ENCODE measurements around the gene GPR108.

GPR108 gene

GRCh38 chr19:6705931-6706632 lies 31.3 kb downstream of the GPR108 start:
- ChIA-PET POLR2A (no interaction called here), CTCF (no interaction called here)
- DNase-seq (ENCODE audit: extremely low spot score) = no peak
- TF ChIP-seq FOXA1 (IDR thresholded peaks at IDR 0.05) (no peak), HDGF (IDR thresholded peaks at IDR 0.05; ENCODE audit: borderline replicate concordance) (no peak), TARDBP (IDR thresholded peaks at IDR 0.05) (no peak), SUZ12 (IDR thresholded peaks at IDR 0.05) (no peak), CTBP1 (IDR thresholded peaks at IDR 0.05; ENCODE audit: borderline replicate concordance) (no peak), LEF1 (IDR thresholded peaks at IDR 0.05; ENCODE audit: borderline replicate concordance) (no peak), ARNT (IDR thresholded peaks at IDR 0.05) (no peak), ELF4 (IDR thresholded peaks at IDR 0.05) (no peak), ZNF384 (IDR thresholded peaks at IDR 0.05) (no peak), NFRKB (IDR thresholded peaks at IDR 0.05) (no peak), SP1 (IDR thresholded peaks at IDR 0.05) (no peak), FOXM1 (IDR thresholded peaks at IDR 0.05; ENCODE audit: borderline replicate concordance) (no peak), L3MBTL2 (conservative IDR thresholded peaks at IDR 0.05) (no peak)
- TF ChIP-seq, protein P1, sequence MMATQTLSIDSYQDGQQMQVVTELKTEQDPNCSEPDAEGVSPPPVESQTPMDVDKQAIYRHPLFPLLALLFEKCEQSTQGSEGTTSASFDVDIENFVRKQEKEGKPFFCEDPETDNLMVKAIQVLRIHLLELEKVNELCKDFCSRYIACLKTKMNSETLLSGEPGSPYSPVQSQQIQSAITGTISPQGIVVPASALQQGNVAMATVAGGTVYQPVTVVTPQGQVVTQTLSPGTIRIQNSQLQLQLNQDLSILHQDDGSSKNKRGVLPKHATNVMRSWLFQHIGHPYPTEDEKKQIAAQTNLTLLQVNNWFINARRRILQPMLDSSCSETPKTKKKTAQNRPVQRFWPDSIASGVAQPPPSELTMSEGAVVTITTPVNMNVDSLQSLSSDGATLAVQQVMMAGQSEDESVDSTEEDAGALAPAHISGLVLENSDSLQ (IDR thresholded peaks at IDR 0.05) = no peak

GRCh38 chr19:6700586-6701316 lies 36.6 kb downstream of the GPR108 start:
- ChIA-PET CTCF (no interaction called here), POLR2A (no interaction called here)
- DNase-seq (ENCODE audit: extremely low spot score) = no peak
- TF ChIP-seq ZNF384 (IDR thresholded peaks at IDR 0.05) = no peak
- no peak for TF ChIP-seq LEF1 (IDR thresholded peaks at IDR 0.05; ENCODE audit: borderline replicate concordance)
- TF ChIP-seq TARDBP (IDR thresholded peaks at IDR 0.05) = no peak
- TF ChIP-seq FOXM1 (IDR thresholded peaks at IDR 0.05; ENCODE audit: borderline replicate concordance) = no peak
- no peak for TF ChIP-seq FOXA1 (IDR thresholded peaks at IDR 0.05)
- TF ChIP-seq SUZ12 (IDR thresholded peaks at IDR 0.05) = no peak
- no peak for TF ChIP-seq HDGF (IDR thresholded peaks at IDR 0.05; ENCODE audit: borderline replicate concordance)
- no peak for TF ChIP-seq CTBP1 (IDR thresholded peaks at IDR 0.05; ENCODE audit: borderline replicate concordance)
- no peak for TF ChIP-seq NFRKB (IDR thresholded peaks at IDR 0.05)
- no peak for TF ChIP-seq SP1 (IDR thresholded peaks at IDR 0.05)
- TF ChIP-seq BHLHE40 (IDR thresholded peaks at IDR 0.05; ENCODE audit: borderline replicate concordance) = no peak
- TF ChIP-seq, protein P1 (IDR thresholded peaks at IDR 0.05) = no peak
- no peak for TF ChIP-seq ARNT (IDR thresholded peaks at IDR 0.05)
- no peak for TF ChIP-seq ELF4 (IDR thresholded peaks at IDR 0.05)
- no peak for TF ChIP-seq L3MBTL2 (conservative IDR thresholded peaks at IDR 0.05)
- no peak for TF ChIP-seq FOXK2 (IDR thresholded peaks at IDR 0.05)

DNA sequence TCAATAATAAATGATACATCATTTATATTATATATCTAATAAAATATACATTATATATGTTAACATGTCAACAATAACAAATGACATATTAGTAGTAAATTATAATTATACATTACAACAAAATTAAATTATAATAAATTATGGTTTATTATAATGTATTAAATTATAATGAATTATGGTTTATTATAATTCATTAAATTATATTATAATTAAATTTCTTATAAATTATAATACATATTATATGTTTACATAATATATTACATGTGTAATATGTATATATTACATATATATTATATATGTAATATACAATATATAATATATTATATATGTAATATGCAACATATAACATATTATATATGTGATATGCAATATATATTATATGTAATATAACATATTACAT lies 37.4 kb downstream of the GPR108 start:
- POLR2A ChIA-PET = no interaction called here
- CTCF ChIA-PET = no interaction called here
- no peak for DNase-seq (ENCODE audit: extremely low spot score)
- no peak for TF ChIP-seq BHLHE40 (IDR thresholded peaks at IDR 0.05; ENCODE audit: borderline replicate concordance)
- TF ChIP-seq FOXA1 (IDR thresholded peaks at IDR 0.05) = no peak
- TF ChIP-seq NFRKB (IDR thresholded peaks at IDR 0.05) = no peak
- TF ChIP-seq SP1 (IDR thresholded peaks at IDR 0.05) = no peak
- no peak for TF ChIP-seq HDGF (IDR thresholded peaks at IDR 0.05; ENCODE audit: borderline replicate concordance)
- TF ChIP-seq CTBP1 (IDR thresholded peaks at IDR 0.05; ENCODE audit: borderline replicate concordance) = no peak
- TF ChIP-seq TARDBP (IDR thresholded peaks at IDR 0.05) = no peak

DNA sequence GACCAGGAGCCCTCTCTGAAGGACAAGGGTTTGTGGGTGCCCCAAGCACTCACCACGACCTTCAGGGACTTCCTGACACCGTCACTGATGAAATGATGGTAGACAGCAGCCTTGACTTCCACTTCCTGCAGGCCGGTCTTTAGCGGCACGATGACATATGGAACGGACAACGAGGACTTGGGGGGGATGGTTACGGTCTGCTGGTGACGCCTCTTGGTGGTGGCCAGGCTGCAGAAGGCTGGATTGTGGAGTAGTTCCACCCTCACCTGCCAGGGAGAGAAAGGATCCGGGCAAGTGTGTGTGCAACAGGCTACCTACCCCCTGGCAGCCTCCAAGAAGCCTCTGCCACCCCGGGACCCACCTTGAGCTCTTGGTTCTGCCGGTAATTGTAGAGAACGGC lies 40.1 kb downstream of the GPR108 start:
- CTCF ChIA-PET = interaction anchor here (0.6 kb wide), 1 partner anchor 23 kb away, joined by 3 read pairs; no protein-coding TSS in a partner anchor

DNA sequence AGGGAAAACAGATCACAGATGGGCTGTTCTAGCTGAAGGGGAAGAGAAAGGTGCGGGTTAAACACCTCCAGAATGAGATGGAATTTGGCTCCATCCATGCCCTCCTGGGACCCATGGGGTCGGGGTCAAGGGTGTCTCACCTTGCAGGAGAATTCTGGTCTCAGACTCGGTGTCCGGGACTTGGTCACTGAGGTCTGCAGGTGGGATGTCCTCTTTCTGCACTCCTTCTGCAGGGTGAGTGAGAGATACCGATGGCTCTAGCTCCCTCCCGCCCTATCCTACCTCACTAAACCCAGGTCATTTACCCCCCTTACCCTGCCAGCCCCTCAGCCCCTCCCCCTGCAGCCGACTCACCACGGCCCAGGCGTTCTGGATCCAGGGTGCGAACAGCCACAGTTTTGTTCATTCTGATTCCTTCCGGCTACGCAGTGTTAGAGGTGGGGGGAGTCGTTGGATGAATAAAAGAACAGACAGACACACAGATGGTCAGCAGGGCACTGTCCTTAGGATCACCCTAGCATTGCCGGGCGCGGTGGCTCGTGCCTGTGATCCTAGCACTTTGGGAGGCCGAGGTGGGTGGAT lies 41.0 kb downstream of the GPR108 start:
- CTCF ChIA-PET = interaction anchor here (0.7 kb wide), 1 partner anchor 65 kb away, joined by 3 read pairs; no protein-coding TSS in a partner anchor
- TF ChIP-seq TARDBP (IDR thresholded peaks at IDR 0.05) (no peak), FOXA1 (IDR thresholded peaks at IDR 0.05) (no peak), LEF1 (IDR thresholded peaks at IDR 0.05; ENCODE audit: borderline replicate concordance) (no peak), ZNF384 (IDR thresholded peaks at IDR 0.05) (no peak), ELF4 (IDR thresholded peaks at IDR 0.05) (no peak), BHLHE40 (IDR thresholded peaks at IDR 0.05; ENCODE audit: borderline replicate concordance) (no peak), FOXK2 (IDR thresholded peaks at IDR 0.05) (no peak), L3MBTL2 (conservative IDR thresholded peaks at IDR 0.05) (no peak), CTBP1 (IDR thresholded peaks at IDR 0.05; ENCODE audit: borderline replicate concordance) (no peak)
- TF ChIP-seq, protein P1 (IDR thresholded peaks at IDR 0.05) = no peak
- POLR2A ChIA-PET = no interaction called here
- DNase-seq (ENCODE audit: extremely low spot score) = no peak

More for the DNA sequence above, 40.1 kb downstream of the GPR108 start:
- POLR2A ChIA-PET = interaction anchor here (1.0 kb wide), 1 partner anchor 16 kb away, joined by 3 read pairs; no protein-coding TSS in a partner anchor
- DNase-seq (ENCODE audit: extremely low spot score) = no peak
- TF ChIP-seq HDGF (IDR thresholded peaks at IDR 0.05; ENCODE audit: borderline replicate concordance) = no peak
- no peak for TF ChIP-seq BHLHE40 (IDR thresholded peaks at IDR 0.05; ENCODE audit: borderline replicate concordance)
- TF ChIP-seq CTBP1 (IDR thresholded peaks at IDR 0.05; ENCODE audit: borderline replicate concordance) = no peak
- no peak for TF ChIP-seq L3MBTL2 (conservative IDR thresholded peaks at IDR 0.05)
- TF ChIP-seq FOXA1 (IDR thresholded peaks at IDR 0.05) = no peak
- no peak for TF ChIP-seq TARDBP (IDR thresholded peaks at IDR 0.05)
- no peak for TF ChIP-seq LEF1 (IDR thresholded peaks at IDR 0.05; ENCODE audit: borderline replicate concordance)
- no peak for TF ChIP-seq ELF4 (IDR thresholded peaks at IDR 0.05)
- TF ChIP-seq SUZ12 (IDR thresholded peaks at IDR 0.05) = no peak
- TF ChIP-seq ARNT (IDR thresholded peaks at IDR 0.05) = no peak
- TF ChIP-seq, protein P1 (IDR thresholded peaks at IDR 0.05) = no peak
